Epithelial cell of proximal tubule (primary cell): ENCODE data around the gene B3GAT2. TPM values are rescaled to one million over a fixed set of nuclear protein-coding genes. Genes with fewer than 3 reads are reported as not detected.

ENCODE experiments used
- DNase-seq: peaks from one replicate; pipeline ENCODE4 v3.0.0-alpha.2; 2011; ENCODE audit warnings: low read depth
- H3K4me3 ChIP-seq: 2 replicates; pipeline ENCODE4 v1.5.1; 2011; ENCODE audit warnings: low read depth, mild to moderate bottlenecking, low read length
- CTCF ChIP-seq: conservative IDR thresholded peaks from 2 replicates; pipeline ENCODE4 v1.5.1; 2012; ENCODE audit warnings: low read depth, mild to moderate bottlenecking, low read length
- total RNA-seq: library from RNA; depleted of rRNA; stranded (reverse); fragments of >200 nt; gene quantifications from 2 replicates; pipeline ENCODE4 v1.2.3, GENCODE V29; 2015

The B3GAT2 gene
- total RNA-seq, 1 donor from 2014 or later, result not detected

GRCh38 chr6:70857387-70858077 lies 99.3 kb downstream of the B3GAT2 start:
- DNase-seq, result no peak
- no peak for TF ChIP-seq CTCF
- H3K4me3 ChIP-seq, result no peak overlapping the region

GRCh38 chr6:70852667-70853246 lies 104.1 kb downstream of the B3GAT2 start:
- no peak for TF ChIP-seq CTCF
- DNase-seq, result no peak
- no peak overlapping the region for H3K4me3 ChIP-seq

- peak; percentile 1 for DNase-seq
- TF ChIP-seq CTCF, result no peak
- H3K4me3 ChIP-seq, result no peak overlapping the region
Measured at GRCh38 chr6:70849348-70850069, 107.4 kb downstream of the B3GAT2 start.

- no peak for DNase-seq
- H3K4me3 ChIP-seq, result no peak overlapping the region
- TF ChIP-seq CTCF, result no peak
Measured at GRCh38 chr6:70847106-70848084, 109.5 kb downstream of the B3GAT2 start.

GRCh38 chr6:70846207-70846835 lies 110.5 kb downstream of the B3GAT2 start:
- peak; percentile 1 for DNase-seq
- H3K4me3 ChIP-seq, result no peak overlapping the region
- no peak for TF ChIP-seq CTCF

- no peak for DNase-seq
- no peak overlapping the region for H3K4me3 ChIP-seq
- TF ChIP-seq CTCF, result no peak
Measured at GRCh38 chr6:70844301-70844700, 112.6 kb downstream of the B3GAT2 start.
